GM19035 (cell line): Measurements from ENCODE around the gene YIF1A.
"Not testable (repeated sequence)": the region's sequence is repeated elsewhere in the genome, so short reads cannot be mapped to it uniquely, and the experiment has no call there.

ENCODE experiments used
- ATAC-seq: cut with Tn5 transposase; IDR thresholded peaks from one replicate; pipeline ENCODE4 v1.9.1; 2021; ENCODE audit not compliant: unreplicated experiment

YIF1A gene

GRCh38 chr11:66287211-66287888 lies 1.6 kb downstream of the YIF1A start:
- ATAC-seq: no peak

GRCh38 chr11:66286699-66287098 lies 2.2 kb downstream of the YIF1A start:
- ATAC-seq: no peak

DNA sequence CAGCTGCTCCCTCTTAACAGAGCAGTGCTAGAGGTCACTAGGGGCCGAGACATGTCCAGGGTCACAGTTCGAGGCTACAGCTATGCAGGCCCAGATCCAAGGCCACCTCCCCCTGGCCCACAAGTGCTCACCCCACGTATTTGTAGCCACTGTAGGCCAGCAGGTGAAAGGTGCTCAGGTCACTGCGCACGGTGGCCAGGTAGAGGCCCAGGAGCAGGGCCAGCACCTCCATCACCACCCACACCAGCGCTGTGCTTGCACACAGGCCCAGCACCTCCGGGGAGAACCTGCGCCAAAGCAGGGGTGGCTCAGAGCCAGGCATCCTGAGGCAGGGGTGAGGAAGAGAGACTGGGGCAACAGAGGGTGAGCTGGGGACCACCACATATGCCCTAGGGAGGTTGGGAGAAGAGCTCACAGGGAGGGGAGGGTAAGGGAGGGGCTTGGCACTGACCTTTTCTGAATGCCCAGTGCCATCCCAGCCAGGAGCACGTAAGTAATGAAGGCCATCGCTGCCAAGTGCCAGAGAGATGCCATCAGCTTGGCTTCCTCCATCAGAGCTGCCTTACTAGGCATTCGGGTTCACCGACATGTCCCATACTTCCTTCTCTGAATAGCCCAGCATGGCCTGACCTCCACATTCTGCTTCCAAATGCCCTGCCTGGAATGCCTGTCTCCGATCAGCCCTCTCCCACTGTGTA lies 3.5 kb downstream of the YIF1A start:
- no peak for ATAC-seq

- no peak for ATAC-seq
Measured at GRCh38 chr11:66284526-66285078, 4.3 kb downstream of the YIF1A start.

DNA sequence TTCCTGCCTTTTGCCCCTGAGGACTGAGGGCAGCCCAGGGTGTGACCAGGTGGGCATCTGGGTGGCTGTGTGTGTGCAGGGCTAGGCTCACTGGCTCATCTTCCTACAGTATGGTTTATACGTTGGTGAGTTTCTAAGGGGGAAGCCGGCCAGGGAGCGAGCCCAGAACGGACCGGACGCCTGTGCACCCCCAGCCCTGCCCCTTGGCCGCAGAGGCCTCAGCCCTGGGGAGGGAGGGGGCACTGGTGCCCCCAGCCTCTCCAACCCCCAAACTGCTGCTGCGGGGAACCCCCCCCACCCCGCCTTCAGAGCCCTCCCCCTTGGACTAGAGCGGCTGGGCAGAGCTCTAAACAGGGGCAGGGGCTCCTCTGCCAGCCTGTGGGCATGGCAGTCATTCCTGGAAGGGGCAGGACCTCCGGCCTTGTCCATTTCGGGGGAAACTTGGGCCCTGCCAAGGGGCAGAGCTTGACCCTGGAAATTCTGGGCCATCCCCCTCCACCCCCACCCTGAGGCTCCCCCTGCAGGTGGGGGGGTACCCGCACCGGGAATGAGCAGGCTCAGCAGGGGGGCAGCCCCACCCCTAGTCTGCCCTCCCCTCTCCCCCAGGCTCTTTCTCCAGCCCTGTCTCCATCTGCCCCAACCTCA lies 5.4 kb downstream of the YIF1A start:
- no peak for ATAC-seq

DNA sequence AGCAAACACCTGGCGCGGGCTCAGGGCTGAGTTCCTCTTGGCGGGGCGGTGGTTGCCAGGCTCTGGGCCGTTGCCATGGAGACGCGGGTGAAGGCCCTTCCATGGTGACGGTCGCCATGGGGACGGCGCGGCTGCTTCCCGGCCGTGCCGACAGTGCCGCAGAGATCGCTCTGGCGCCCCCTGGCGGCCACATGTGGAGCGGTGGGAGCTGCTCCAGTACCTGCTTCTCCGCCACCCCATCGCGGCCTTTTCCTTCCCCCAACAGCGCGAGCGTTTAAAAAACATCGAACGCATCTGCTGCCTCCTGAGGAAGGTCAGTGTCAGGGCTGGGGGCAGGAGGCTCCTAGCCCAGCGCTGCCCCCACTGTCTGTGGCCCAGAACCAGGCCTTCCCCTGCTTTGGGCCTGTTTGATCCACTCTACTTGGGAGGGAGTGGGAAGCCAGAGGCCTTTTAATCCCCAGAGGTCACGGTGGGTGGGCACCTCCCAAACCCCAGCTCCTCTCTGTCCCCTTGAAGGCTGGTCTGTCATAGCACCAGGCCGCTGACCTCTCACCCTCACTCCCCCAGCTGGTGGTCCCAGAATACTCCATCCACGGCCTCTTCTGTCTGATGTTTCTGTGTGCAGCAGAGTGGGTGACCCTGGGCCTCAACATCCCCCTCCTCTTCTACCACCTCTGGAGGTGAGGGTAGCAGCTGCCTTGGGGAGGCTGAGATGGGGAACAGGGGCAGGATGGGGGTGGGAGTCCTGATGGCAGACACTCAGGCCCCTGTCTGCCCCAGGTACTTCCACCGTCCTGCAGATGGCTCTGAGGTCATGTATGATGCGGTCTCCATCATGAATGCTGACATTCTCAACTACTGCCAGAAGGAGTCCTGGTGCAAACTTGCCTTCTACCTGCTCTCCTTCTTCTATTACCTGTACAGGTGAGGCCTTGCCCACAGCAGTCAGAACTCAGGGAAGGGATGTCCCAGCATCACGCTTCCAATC lies 6.2 kb downstream of the YIF1A start:
- peak; percentile 83 for ATAC-seq

DNA sequence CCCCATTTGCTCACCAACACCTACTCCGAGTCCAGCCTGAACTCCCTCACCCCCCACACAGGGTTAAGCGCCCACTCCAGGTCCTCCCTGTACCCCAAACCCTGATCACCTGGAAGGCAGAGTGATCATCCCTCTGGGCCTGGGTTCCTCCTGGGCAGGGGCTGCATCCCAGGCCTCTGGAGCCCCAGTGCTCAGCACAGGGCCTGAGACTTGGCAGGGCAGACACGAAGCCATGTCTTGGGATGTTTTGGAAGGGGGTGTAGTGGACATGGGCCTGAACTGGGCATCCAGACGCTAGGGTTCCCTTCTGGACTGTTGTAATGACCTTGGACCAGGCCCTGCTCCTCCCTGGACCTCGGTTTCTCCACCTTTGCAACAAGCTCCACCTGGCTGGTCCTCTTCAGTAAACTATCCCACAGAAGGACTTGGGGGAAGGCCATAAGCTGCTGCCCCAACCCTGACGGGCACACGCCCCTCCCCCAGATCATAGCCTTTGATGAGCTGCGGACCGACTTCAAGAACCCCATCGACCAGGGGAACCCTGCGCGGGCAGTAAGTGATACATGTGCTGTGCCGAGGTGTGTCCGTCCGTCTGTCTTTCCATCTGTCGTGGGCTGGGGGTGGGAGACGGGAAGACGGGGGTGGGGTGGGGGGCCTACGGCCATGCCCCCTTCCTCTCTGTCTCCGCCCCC lies 7.0 kb downstream of the YIF1A start:
- no peak for ATAC-seq

DNA sequence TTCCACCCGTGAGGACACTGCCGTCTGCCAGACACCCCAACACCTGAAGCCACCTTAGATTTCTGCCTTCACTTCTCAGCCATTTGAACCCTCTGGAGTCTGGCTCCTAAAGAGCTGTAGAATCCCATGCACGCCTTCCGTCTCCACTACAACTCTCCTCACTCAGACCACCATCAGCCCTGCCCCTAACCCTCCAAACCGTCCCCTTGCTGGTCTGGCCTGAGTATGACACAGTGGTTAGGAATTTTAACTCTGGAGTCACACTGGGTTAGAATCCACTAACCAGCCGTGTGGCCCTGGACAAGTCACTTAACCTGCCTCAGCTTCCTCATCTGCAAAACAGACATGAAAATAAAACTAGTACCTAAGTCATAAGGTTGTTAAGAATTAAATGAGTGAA lies 7.9 kb downstream of the YIF1A start:
- ATAC-seq: no peak

DNA sequence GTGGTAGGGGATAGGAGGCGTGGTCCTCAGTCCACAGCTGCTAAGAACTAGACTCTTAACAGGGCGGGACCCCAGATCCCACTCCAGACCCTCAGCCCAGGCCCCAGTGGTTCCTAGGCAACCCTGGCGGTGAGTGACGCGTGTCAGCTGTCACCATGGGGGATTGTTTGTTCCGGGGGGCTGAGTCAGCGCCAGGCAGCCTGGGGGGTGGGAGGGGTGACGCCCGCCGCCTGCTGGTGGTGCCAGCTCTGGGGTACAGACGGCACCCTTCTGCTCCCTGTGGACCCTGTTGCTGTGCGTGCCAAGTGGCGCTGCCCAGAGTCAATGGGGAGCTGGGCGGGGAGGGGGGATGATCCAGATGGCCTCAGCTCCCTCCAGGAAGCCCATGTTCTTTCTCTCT lies 8.5 kb downstream of the YIF1A start:
- ATAC-seq: no peak

DNA sequence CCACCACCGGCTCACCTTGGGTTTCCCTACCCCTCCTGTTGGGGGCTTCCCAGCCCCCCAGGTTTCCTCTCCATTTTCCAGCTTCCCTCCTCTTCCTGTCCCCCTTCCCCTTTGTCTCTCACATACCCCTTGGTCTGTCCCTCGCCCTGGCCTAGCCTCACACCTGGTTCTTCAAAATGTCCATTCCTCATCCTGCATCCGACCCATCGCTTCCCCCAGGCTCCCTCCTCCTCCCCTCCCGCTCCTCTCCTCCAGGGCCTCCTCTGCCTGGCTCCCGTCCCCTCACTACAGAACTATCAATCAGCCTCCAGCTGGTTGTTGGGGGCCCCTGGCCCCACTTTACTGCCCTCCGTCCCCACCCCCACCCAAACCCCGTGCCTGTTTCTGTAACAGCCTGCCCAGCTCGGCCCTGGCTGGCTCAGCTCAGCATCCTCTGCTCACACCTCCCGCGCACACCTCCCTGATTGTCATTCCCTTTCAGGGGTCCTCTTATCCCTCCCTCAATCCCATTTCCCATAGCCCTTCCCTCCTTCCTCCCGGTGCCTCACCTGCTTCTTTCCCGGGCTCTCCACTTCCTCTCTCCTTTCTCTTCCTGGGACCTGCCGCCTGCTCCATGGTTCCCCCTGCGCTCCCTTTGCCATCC lies 9.7 kb downstream of the YIF1A start:
- ATAC-seq: no peak

DNA sequence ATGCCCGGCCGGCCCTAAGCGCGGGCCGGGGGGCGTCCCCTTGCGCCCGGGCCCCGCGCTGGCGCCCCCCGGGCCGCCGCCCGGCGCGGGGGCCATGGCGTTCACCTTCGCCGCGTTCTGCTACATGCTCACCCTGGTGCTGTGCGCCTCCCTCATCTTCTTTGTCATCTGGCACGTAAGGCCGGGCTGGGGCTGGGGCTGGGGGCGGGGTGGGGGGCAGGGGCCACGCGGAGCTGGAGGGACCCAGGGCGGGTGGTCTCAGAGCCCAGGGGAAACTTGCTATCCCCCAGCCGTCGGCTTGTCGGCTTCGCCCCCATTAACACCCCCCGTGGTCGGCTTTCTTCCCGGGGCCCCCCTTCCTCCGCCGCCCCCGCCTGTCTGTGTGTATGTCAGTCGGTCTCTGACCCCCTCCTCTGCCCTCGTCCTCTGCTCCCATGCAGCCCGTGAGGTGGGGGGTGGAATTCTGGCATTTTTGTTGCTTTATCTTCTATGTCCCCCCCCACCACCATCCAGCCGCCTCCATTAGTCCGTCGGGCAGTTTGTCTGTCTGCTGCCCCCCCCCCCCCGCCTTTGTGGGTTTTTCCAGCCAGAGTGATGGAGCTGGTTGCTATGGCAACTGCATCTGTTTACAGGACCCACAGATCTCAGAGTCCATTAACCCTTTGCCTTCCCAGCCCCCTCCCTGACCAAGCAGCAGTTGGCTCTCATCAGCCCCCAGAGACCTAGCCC lies 10.4 kb downstream of the YIF1A start:
- ATAC-seq: no peak

GRCh38 chr11:66277471-66278362 lies 11.2 kb downstream of the YIF1A start, which contains the start of gene CNIH2:
Gene CNIH2, plus strand, starts transcription at chr11:66278175. Its CDS starts 282 bp downstream, at chr11:66278457.
- no peak for ATAC-seq

GRCh38 chr11:66277064-66277463 lies 11.9 kb downstream of the YIF1A start:
- ATAC-seq: not testable (repeated sequence)

GRCh38 chr11:66276619-66277018 lies 12.3 kb downstream of the YIF1A start:
- ATAC-seq: not testable (repeated sequence)

DNA sequence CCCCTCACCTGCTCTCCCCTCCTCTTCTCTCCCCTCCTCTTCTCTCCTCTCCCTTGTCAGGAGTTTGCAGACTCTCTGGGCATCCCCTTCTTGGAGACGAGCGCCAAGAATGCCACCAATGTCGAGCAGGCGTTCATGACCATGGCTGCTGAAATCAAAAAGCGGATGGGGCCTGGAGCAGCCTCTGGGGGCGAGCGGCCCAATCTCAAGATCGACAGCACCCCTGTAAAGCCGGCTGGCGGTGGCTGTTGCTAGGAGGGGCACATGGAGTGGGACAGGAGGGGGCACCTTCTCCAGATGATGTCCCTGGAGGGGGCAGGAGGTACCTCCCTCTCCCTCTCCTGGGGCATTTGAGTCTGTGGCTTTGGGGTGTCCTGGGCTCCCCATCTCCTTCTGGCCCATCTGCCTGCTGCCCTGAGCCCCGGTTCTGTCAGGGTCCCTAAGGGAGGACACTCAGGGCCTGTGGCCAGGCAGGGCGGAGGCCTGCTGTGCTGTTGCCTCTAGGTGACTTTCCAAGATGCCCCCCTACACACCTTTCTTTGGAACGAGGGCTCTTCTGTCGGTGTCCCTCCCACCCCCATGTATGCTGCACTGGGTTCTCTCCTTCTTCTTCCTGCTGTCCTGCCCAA lies 12.8 kb downstream of the YIF1A start:
- no peak for ATAC-seq

GRCh38 chr11:66275396-66275795 lies 13.5 kb downstream of the YIF1A start:
- no peak for ATAC-seq

DNA sequence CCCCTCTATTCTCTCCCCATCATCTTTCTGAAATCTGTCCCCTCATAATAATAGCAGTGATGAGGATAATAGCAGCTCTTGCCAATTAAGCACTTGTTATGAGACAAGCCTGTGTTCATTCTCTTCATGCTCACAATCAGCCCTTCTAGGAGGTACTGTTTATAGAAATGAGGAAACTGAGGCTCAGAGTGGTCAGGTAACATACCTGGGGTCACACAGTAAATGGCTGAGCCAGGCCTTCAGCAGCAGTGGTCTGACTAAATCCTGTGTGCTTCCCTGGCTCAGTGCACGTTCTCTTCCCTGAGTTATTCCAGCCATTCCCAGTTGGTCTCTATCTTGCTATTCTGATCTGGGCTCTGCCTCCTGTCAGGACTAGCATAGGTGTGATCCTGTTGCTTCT lies 14.7 kb downstream of the YIF1A start:
- ATAC-seq: no peak
